Measurements from ENCODE around the gene EXOG. TPM values are rescaled to one million over a fixed set of nuclear protein-coding genes. Genes with fewer than 3 reads are reported as not detected.

Gene EXOG
- total RNA-seq, 1 donor from 2014 or later: 11.5 TPM

DNA sequence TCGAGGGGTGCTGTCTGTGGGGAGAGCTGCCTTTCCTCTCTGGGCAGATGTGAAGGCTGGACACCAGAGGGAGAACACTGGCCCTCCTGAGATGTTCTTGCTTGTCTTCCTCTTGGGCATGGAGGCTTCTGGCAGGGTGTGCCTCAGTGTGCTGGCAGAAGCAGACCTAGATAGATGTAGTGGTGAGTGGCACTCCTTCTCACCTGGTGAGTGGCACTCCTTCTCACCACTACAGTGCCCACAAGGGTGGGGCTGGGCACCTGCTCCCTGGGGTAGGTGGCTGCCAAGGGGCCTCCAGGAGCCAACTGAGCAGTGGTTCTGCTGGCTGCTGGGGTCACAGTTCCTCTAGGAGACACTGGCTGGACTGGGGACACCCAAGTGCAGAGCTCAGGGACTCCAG lies 23.8 kb upstream of the EXOG start:
- no peak for DNase-seq (ENCODE audit: low spot score)

DNA sequence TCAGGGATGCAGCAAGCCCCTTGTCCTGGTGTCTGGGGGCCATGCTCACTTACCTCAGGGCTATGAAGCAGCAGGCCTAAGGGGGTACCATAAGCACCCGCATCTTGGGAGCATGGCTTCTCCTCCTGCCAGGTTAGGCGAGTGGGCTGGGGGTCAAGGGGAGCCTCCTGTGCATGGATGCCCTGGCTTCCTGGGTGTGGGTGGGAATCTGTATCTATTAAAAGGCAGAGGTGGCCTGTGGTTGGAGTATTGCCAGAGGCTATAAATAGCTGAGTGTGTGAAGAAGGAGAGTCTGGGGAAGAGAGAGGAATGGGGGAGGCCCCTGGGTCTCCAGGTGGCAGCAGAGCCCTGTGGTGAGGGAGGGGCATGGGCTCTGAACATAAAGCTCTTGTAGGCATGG lies 22.9 kb upstream of the EXOG start:
- no peak for DNase-seq (ENCODE audit: low spot score)

DNA sequence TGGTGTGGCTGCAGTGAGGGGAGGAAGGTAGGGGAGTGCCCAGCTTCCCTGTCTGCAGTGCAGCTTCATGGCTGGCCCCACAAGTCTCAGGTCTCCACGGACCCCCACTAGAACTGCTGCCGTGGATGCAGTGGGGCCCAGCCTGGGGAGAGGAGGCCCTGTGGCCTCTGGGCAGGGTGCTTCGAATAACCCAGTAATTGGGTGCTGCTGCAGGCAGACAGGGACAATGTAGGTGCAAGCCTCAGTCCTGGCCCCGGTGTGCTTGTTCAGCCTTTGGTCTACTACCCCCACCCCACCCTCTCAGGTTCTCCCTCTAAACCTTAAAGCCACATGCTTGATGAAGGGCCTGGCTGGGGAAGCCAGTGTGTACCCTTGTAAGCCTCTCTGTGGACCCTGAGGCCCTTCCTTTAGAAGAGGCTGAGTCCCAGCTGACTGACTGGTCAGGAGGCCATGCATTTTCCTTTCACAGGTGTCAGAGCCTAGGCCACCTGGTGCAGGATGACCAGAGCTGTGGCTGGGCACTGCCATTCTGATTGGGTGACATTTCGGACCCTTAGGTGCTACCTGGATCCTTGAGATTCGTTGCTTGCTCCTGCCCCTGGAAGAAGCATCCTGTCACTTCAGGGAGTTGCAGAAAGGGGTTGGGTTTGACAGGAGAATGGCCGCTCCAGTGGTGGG lies 21.1 kb upstream of the EXOG start:
- DNase-seq (ENCODE audit: low spot score): no peak

DNA sequence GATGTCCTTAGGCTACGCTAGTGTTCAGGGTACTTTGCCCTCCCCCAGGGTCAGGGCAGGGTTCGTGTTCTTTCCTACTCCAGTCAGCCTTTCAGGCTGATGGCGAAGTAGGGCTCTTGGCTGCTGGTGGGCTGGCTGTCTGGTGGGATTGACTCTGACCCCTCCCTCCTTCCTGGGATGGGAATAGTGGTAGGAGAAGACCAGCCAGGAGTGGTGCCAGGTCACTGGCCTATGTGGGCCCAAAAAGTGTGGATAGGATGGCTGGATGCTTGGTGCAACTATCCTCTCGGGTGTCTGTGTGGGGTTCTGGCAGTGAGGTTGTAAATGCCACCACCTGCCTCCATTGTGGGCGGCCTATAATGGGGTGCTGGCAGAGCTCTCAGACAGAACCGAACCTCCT lies 20.4 kb upstream of the EXOG start:
- DNase-seq (ENCODE audit: low spot score): no peak

DNA sequence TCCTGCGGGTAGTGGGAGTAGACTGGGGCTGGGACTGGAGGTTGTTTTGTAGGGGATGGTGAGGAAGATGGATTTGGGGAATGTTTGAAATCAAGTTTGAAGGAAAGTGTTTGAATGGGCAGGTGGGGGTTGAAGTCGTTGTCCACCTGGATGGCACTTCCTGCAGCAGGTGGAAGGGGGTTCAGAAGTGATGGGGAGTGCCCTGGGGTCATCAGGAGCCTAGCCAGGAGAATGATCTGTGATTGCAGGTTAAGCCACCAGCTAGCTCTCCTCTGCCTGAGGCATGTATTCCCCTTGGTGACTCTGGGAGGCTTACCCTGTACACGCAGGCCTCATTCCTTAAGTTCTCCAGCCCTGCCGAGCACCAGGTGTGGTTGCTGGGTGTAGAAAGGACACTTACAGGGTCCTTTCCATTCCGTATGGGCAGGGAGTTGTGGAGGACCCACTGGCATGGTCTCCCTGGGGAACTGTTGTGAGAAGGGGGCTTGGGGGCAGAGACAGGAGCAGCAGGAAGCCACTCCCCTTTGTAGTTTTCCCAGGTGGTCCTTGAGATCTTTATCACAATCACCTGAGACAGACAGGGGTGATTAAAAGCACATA lies 19.9 kb upstream of the EXOG start:
- no peak for DNase-seq (ENCODE audit: low spot score)

DNA sequence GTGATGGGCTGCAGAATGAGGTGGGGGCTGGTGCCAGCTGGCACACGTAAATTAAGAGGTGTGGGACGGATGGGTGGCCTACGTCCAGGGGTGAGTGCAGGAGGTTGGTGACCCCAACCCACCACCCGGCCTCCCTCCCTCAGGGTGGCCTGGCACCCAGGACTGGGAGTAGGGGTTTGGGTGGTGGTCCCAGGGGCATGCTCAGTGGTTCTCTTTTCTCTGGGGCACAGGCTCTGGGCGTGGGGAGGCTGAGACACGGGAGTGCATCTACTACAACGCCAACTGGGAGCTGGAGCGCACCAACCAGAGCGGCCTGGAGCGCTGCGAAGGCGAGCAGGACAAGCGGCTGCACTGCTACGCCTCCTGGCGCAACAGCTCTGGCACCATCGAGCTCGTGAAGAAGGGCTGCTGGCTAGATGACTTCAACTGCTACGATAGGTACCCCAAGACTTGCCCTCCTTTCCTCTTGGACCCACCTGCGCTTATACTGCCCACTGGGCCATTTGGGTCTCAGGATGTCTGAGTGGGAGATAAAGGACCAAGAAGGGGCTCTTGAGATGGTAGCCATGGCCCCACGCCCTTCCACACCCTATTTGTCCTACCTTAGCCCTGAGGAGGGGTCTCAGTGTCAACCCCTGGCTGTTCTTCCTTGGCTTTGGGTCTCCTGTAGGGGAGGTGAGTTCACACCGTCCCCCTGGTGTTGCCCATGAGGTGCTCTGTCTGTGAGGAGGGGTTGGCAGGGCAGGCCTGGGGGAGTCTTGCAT lies 18.9 kb upstream of the EXOG start:
- DNase-seq (ENCODE audit: low spot score): no peak

DNA sequence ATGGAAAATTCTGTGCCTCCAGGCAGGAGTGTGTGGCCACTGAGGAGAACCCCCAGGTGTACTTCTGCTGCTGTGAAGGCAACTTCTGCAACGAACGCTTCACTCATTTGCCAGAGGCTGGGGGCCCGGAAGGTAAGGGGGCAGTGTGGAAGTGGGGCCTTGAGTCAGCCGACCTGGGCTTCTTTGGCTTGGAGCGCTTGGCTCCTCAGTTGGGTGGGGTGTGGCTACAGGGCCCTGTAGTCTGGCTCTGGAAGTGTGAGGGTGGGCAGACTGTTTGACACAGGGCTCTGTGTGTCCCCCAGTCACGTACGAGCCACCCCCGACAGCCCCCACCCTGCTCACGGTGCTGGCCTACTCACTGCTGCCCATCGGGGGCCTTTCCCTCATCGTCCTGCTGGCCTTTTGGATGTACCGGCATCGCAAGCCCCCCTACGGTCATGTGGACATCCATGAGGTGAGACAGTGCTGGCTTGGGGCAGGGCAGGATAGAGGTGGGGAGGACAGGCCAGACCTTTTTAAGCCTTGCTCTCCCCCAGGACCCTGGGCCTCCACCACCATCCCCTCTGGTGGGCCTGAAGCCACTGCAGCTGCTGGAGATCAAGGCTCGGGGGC lies 18.2 kb upstream of the EXOG start:
- no peak for DNase-seq (ENCODE audit: low spot score)

DNA sequence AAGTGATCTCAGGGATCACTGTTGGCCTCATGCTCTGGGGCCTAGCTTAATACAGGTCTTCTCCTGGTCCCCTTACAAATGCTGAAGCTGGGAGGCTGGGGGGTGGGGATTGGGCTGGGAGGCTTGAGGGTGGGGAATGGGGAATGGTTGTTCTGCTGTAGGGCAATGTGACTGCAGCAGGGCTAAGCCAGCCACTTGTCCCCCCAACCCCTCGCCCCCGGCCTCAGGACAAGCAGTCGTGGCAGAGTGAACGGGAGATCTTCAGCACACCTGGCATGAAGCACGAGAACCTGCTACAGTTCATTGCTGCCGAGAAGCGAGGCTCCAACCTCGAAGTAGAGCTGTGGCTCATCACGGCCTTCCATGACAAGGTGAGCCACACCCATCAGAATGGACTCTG lies 17.2 kb upstream of the EXOG start:
- DNase-seq (ENCODE audit: low spot score): no peak

DNA sequence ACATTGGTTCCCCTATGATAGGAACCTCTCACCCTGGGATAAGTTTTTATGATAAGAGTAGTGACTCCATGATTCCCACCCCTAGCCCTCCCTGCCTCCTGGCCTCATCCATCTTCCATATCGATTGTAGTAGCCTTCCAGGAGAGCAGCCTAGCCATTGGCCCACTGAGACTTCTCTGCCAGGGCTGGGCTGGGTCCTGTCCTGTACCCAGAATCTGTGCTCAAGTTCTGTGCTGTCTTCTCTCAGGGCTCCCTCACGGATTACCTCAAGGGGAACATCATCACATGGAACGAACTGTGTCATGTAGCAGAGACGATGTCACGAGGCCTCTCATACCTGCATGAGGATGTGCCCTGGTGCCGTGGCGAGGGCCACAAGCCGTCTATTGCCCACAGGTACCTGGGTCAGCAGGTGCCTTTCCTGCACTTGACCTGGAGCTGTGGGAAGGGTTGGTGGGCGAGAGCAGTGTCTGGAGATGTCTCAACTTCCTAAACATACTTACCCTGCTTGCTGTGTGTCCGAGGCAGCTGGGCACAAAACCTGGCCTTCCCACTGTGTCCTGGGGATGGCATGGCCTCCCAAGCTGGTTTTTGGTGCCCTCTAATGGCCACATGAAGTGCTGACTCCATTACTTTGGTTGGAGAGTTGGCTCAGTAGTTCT lies 16.6 kb upstream of the EXOG start:
- peak; percentile 64 for DNase-seq (ENCODE audit: low spot score)

DNA sequence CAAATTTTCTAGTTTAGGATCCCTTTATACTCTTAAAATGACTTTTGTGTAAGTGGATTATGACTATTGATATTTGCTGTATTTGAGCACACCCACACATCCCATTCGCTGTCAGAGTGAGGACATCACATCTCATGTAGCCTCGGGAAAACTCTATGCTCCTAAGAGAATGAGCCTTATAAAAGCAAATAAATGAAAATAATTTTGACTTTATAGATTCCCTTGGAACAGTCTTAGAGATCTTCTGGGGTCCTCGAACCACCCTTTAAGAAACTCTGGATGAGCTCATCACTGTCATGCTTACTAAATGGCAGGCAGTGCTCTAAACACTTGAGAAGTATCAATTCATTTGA lies 16.1 kb upstream of the EXOG start:
- no peak for DNase-seq (ENCODE audit: low spot score)

DNA sequence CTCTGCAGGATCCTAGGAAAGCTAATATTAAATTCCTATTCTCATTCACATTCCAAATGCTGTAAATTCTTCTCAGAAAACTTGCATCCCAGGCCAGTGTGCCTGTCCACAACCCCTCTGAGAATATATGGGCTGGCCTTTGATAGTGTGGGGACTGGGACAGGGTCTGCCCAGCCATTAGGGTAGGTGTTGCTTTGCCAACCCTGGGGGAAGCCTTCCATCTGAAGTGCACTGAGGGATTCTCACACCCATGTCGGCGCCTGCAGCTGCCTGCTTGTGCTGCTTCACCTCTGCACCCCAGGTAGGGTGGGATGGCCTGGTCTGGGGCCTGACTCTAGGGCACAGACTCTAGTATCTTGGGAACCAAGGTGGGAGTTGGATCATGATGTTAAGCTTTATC lies 15.2 kb upstream of the EXOG start:
- no peak for DNase-seq (ENCODE audit: low spot score)

DNA sequence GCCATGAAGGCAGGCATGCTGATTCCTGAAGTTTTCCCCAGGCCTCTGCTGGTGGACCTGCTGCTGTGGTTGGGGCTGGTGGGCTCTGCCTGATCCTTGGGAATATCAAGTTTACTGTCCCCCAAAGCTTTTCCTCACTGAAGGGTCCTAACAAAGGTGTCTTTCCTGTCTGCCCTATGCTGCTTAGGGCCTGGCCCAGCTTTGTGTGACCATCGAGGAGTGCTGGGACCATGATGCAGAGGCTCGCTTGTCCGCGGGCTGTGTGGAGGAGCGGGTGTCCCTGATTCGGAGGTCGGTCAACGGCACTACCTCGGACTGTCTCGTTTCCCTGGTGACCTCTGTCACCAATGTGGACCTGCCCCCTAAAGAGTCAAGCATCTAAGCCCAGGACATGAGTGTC lies 13.2 kb upstream of the EXOG start:
- no peak for DNase-seq (ENCODE audit: low spot score)

DNA sequence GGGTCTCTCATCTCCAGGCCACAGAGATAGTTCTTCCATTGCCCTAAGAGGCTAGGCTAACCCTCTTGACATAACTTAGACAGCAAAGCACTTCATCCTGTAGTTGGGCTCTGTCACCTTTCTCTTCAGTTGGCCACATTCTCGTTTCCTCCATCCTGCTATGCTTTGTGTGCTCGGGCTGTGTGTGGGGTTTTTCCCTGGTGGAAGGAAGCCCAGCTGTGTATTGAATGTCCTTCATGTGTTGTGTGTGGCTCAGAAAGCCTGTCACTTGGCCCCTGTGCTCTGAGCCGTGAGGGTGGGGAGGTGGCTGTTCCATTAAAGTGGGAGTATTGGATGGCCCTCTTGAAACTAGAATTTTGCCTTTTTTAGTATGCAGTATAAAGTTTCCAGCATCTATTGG lies 8.8 kb upstream of the EXOG start:
- no peak for DNase-seq (ENCODE audit: low spot score)

DNA sequence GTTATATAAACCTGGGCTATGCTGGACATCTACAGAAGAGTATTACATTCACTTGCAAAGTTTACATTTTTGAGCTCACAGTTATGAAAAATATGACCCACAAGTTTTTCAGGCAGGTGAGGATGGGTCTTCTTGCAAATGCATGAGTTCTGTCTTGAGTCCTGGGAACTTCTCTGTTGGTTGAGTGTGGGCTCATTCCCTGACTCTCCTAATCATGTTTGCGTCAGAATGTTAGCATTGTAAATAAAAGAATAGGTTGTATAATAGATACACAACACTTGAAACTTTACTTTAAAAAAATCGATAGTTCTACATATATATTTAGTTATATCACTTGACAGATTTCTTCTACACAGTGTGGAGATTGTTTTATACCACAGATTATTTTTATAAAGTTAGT lies 7.2 kb upstream of the EXOG start:
- no peak for DNase-seq (ENCODE audit: low spot score)

DNA sequence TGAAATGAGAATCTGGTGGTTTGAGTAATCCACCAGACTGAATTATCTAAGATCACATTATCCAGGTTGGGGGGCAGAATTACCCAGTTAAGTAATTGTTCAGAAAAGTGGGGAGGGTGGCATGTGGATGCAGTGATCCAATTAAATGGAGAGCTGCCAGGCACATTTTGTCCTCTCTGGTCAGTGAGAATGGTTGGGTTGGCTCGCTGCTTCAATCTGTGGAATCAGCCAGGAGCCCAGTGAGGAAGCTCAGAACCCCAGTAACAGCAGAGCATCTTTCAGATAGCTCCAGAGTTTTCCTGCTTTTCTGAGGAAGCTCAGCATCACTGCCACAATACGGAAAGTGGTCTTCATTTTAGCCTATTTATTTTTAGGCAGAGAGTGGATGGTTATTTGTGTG lies 6.4 kb upstream of the EXOG start:
- DNase-seq (ENCODE audit: low spot score): no peak

DNA sequence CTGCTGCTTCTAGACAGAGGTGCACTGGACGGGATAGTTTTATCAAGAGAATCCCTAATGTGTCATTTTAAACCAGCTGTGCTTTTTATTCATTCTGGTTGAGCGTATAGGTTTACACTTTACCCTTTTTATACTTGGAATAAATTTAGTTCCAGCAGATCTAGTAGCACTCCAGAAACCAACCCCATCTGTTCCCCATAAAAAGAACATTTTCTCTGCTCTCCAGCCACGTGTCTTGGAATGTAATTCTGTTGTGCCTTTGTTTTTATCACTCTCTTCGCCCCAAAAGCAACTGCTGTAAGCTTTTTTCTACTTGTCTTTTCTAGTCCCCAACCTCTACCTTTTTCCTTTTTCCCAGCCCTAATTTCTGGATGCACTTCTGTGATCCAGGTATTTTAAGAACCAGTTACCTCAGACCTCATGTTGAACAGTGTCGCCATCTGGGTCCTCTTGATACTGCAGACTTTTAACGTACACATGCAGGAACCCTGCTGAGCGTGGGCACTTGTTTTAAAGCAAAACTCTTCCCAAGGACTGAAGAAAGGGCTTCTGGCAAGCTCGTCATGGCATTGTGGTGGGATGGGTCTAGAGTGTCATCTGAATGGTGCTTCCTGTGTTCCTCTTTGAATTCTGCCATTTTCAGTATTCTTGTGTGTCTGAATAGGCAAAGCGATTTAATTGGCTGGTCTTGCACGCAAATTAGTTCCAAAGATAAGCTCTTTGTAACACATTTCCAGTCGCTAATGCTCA lies 5.7 kb upstream of the EXOG start:
- DNase-seq (ENCODE audit: low spot score): no peak

DNA sequence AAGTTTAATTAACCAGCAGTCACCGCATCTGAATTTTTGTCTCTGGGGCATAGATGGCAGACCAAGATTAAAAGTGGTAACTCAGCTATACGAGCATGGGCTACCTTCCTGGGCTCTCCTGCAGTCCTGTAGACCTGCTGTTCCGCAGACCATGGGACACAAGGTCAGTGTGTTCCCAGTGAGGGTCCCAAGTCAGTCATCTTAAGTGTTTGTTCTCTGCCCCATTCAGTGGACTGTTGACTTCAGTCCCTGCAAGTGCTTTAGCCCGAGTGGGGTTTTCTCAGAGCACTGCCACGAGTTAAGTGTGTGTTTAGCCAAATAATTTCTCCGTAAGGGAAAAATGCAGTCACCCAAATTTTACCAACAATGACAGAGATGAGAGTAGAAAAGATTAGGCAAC lies 4.9 kb upstream of the EXOG start:
- DNase-seq (ENCODE audit: low spot score): no peak

DNA sequence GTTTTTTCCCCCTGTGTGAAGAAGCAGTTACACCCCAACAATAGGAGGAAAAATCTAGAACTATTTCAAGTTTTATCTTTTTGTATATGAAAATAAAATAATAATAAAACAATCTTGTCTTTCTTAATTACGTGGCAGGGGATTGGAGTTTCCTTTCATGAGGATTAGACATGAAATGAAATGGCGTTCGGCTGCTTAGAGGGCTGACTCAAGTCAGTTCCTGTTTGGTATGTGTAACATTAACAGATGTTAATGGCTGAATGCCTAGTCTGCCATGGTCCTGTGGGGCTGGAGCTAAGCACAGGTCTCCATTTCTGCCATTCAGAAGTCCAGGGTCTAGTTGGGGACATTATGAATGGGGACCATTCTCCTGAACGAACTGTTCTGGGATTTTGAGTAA lies 3.1 kb upstream of the EXOG start:
- no peak for DNase-seq (ENCODE audit: low spot score)

DNA sequence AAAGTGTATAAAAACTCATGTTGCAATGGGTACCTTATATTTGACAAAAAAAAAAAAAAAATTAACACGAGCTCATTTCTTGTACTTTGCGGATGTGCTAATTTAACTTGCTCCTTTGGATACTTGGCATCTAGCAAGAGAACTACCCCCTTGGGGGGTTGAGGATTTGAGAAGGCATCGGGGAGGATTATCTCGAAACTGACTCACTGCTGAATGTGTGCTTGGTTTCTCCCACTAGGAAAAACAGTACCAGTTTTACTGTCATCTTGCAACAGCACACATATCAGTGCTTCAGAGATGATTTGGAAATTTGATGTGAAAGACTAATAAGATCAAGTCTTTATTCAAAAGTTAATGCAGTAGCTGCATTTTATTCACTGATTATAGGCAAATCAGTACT lies 891 bp downstream of the EXOG start:
- DNase-seq (ENCODE audit: low spot score): no peak

DNA sequence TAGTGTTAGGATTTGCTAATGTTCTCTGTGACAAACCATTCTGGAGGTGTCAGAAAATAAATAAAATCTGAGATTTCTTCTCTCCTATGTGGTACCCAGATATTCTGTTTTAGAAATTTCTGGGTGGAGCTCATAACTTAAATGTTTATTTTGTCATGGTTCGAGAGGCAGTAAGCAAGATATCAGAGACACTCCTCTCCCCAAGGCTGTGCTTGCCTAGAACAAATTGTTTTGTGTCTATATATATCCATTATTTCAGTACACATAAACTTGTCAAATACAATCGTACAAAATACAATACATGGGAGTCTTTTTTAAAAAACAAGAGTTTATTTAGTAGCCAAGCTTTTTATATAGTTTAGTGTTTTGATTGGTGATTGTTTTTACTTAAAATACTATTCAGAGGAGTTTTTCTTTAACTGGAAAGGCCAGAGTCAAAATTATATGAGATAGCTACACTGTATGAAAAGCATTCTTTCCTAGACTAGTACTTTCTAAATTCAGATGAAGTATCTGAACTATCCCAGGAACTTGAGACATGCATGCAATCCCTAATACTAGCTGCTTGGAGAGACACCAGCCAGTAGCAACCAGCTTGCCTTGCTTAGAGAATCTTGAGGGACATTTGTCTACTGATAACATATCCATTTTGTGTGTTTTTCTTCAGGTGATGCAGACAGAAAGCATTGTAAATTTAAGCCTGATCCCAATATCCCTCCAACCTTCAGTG lies 4.7 kb downstream of the EXOG start:
- no peak for DNase-seq (ENCODE audit: low spot score)

DNA sequence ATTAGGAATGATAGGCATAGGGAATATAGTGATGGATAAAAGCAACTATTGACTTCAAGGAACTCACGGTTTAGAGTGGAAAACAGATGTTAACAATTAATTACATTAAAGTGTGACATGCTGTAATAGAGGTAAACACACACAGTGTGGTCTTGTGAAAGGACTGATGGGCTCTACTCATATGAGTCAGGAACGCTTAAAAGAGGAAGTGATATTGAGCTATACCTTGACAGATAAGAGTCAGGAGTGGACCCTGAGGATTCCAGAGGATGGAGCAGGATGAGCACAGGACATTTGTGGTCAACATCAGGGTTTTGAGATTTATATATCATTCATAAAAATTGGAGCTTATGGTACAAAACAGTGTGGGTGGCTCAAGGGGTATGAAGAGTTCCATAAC lies 11.0 kb downstream of the EXOG start:
- DNase-seq (ENCODE audit: low spot score): no peak

All from mucosa of gallbladder (tissue), 1 donor.